ENCODE measurements around the gene SLC27A2.

Gene SLC27A2

GRCh38 chr15:50192926-50193620 is 11.1 kb downstream of the SLC27A2 start:
- DNase-seq = no peak

DNA sequence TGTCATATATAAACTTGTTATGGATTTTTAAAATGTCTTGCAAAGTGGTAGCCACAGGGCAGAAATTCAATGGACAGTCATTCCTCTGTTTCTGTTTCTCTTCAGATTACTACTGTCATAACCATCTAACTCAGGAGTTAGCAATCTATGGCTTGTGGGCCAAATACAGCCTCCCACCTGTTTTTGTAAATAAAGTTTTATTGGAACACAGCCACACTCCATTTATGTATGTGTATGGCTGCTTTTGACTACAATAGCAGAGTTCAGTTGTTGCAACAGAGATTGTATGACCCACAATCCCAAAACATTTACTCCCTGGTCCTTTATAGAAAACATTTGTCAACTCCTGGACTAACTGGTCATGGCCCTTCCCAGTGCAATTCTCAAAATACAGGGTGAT is 20.0 kb downstream of the SLC27A2 start:
- no peak for DNase-seq

GRCh38 chr15:50206020-50206419 is 24.0 kb downstream of the SLC27A2 start:
- DNase-seq = no peak

GRCh38 chr15:50209809-50210208 is 27.8 kb downstream of the SLC27A2 start:
- no peak for DNase-seq

- no peak for DNase-seq
Measured at GRCh38 chr15:50210462-50211157, 28.6 kb downstream of the SLC27A2 start.

DNA sequence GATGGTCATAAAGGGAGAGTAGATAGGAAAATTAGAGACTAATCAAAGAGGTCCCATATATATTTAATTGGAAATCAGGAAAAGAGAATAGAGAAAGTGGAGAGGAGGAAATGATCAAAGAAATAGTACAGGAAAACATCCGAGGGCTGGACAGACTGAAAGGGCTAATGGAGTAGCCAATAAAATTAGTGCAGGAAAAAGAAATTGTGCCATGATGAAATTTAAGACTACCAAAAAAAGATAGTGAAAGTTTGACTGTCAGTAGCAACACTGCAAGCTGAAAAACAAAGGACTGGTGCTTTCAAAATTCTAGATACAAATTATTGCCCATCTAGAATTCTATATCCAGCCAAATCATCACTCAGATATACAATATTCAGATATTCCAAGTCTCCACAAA is 36.3 kb downstream of the SLC27A2 start:
- no peak for DNase-seq

GRCh38 chr15:50218691-50219090 is 36.7 kb downstream of the SLC27A2 start:
- no peak for DNase-seq

DNA sequence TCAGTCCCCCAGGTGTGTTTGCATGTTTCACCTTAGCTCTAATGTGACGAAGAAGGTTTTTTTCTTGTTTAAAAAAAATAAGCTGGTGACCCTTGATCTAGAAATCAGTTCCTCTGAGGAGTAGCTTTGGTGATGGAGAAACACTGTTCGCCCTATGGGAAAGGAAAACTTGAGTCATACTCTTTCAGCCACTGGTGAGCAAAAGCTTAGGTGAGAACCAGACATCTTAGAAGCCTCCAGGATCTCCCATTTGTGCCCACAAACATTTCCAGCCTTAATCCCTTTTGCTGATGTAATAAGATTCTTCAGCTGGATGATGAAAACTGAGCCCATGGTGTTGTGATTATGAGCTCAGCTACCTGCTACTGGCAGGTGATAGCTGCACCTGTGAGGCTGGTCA is 37.8 kb downstream of the SLC27A2 start:
- no peak for DNase-seq

DNA sequence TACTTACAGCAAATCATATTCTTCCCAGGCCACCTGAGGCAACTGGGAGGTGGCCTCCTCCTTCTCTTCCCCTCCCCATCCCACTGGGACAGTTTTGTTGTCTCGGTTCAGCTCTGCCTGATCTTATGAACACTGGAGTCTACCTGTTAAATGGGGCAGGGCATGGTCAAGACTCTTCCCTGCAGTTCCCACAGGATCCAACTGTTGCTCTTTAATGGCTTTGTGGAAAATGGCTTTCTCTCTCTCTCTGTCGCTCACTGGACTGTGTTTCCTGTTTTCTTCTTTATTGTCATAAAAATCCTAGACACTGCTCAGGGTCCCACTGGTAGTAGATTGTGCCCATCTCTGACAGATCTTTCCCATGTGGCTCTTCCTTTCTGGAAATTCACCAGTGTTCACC is 40.2 kb downstream of the SLC27A2 start:
- DNase-seq = no peak

GRCh38 chr15:50224606-50225005 is 42.6 kb downstream of the SLC27A2 start:
- no peak for DNase-seq

- DNase-seq = no peak
Measured at GRCh38 chr15:50225057-50225456, 43.1 kb downstream of the SLC27A2 start.

DNA sequence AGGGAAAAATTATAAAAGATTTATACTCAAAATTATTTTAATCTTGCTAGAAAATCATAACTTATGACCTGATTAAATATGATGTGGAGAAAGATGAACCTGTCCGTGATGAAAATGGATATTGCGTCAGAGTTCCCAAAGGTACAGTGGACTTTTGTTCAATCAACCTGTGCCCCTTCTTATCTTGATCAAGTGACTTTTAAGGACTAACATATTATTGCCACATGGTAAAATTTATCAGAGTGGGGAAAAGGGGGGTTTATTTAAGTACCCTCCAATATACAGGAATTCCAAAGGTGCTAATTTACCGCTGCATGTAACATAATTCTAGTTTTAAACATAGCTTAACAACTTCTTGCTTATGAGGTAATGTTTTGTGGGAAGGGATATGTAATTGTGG is 43.9 kb downstream of the SLC27A2 start:
- DNase-seq = no peak

- DNase-seq = no peak
Measured at GRCh38 chr15:50227076-50227475, 45.1 kb downstream of the SLC27A2 start.

DNA sequence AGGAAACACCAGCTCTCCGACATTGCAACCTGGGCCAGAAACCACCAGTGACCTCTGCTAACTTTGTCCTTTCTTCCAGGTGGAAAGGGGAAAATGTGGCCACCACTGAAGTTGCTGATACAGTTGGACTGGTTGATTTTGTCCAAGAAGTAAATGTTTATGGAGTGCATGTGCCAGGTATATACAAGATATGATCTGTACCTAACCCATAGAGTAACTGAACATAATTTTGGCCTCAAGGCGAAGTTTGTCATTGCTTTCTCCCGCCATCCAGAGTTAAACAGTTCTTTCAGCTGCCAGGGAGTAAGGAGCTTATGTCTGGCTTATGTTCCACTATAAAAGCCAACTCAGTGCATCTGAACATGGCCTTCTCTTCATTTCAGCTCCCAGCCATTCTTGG is 46.9 kb downstream of the SLC27A2 start:
- no peak for DNase-seq

- DNase-seq = no peak
Measured at GRCh38 chr15:50229336-50229735, 47.3 kb downstream of the SLC27A2 start.

GRCh38 chr15:50231761-50232160 is 49.8 kb downstream of the SLC27A2 start:
- DNase-seq = no peak

DNA sequence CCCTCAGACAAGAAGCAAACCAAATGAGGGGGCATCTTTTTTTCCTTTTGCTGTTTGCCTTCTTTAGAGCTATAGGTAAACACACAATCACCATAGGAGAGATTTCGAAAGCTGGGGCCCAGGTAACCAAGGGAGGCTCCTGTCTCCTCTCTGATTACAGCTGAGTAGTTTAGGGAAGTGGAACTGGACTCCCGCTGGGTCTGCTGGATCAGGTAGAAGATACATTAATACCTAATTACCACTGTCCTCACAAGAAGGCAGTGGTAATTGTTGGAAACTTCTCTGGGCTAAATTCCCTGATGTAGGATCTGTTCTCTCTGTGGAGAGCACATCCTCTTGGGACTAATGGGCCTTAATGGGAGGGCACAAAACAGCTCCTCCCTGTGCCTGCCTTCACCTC is 50.8 kb downstream of the SLC27A2 start:
- DNase-seq = no peak

GRCh38 chr15:50233192-50233736 is 51.3 kb downstream of the SLC27A2 start:
- no peak for DNase-seq

DNA sequence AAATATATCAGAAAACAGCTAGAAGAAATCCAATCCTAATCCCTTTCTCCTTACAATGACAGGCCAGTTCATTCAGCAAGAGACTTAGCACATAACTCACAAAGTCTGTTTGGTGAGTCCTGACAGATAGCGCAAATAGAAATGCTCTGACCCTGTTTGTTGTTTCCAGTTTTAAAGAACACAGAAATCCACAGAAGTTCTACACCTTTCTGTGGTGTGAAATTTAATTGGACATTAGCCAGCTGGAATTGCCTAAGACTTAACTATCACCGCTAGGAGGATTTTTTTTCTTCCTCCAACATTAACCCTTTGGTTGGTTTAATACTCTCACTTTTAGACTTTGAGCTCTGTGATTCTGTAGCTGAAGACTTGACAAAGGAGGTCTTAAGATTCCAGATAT is 52.8 kb downstream of the SLC27A2 start:
- no peak for DNase-seq

GRCh38 chr15:50235794-50236193 is 53.8 kb downstream of the SLC27A2 start:
- DNase-seq = no peak

GRCh38 chr15:50236433-50236832 is 54.4 kb downstream of the SLC27A2 start:
- no peak for DNase-seq

DNA sequence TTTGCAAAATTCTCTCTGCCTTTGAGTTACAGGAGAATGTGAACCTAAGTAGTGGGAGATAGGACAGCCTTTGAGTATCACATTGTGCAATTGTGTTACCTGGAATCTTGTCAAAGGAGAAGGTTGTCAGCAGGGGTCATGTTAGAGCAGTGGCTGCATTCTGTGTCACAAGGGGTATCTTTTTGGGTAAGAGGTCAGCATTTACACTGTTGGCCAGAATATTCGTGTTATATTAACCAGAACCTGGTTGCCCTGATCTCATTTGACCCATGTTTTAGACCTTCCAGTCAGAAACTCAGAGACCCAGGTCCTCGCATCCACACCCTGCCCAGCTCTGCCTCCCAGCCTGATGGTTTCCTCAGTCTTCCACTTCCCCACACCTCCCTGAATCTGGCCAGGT is 56.3 kb downstream of the SLC27A2 start:
- DNase-seq = no peak

GRCh38 chr15:50241684-50242450 is 59.9 kb downstream of the SLC27A2 start:
- no peak for DNase-seq

- DNase-seq = no peak
Measured at GRCh38 chr15:50244153-50244552, 62.2 kb downstream of the SLC27A2 start.
